Measurements from ENCODE around the gene DPH3. TPM values are rescaled to one million over a fixed set of nuclear protein-coding genes. Genes with fewer than 3 reads are reported as not detected.

Gene DPH3
- total and polyA plus RNA-seq, 2 of the 8 experiments (the other 6 are each of a cell fraction or from before 2014, with no cell fraction given): 9.8 to 40.1 TPM

- Histone ChIP-seq H3K79me2 (ENCODE audit: control insufficient read depth in 1 of 2, insufficient read depth in 2 of 2, low read length in 2 of 2) (no peaks in the 10 kb centered on the region), H3K18ac (ENCODE audit: extremely low read depth, low read length) (no peak overlapping the region; the same call in 1 of the 2 replicates), H3K23ac (ENCODE audit: insufficient read length) (no peak overlapping the region), H2BK15ac (ENCODE audit: low read length) (no peak overlapping the region), H3K23me2 (ENCODE audit: low read depth, low read length) (no peaks in the 10 kb centered on the region), H2BK5ac (ENCODE audit: low read depth, low read length) (no peak overlapping the region), H2AFZ (ENCODE audit: low read length) (no peak overlapping the region), H3K4me1 (replicated peaks in 1 of 4; ENCODE audit: control insufficient read depth in 3 of 4, insufficient read depth in 4 of 4, low read length in 3 of 4) (peaks cover 7 to 25% (median 21%) of the 10 kb centered on the region in 4 experiments; a peak in 6 of 7 replicates), H3K14ac (ENCODE audit: insufficient read length) (no peak overlapping the region), H3K56ac (replicated peaks; ENCODE audit: insufficient read length, low read depth, low read length) (no peak overlapping the region), H3K36me3 (ENCODE audit: control insufficient read depth in 2 of 4, insufficient read depth in 4 of 4, low read length in 3 of 4) (peaks cover 0 to 40% (median 12%) of the 10 kb centered on the region in 4 experiments; a peak in 5 of 8 replicates), H2AK5ac (ENCODE audit: low read depth, low read length) (no peak overlapping the region), H4K8ac (ENCODE audit: extremely low read depth, insufficient read depth, low read length) (no peak overlapping the region), H3K4ac (replicated peaks; ENCODE audit: insufficient read length, low read depth, low read length) (no peak overlapping the region), H2BK120ac (replicated peaks; ENCODE audit: low read depth, low read length) (no peak overlapping the region), H2BK20ac (ENCODE audit: low read length) (no peak overlapping the region), H3K79me1 (ENCODE audit: low read depth, low read length) (no peaks in the 10 kb centered on the region), H3K9me3 (ENCODE audit: insufficient read depth in 2 of 2, low read depth in 1 of 2, low read length in 1 of 2) (peaks cover 0 to 4% of the 10 kb centered on the region in 2 experiments; a peak in 1 of 4 replicates), H2BK12ac (ENCODE audit: low read depth, low read length) (no peak overlapping the region), H3K27me3 (replicated peaks in 1 of 4; ENCODE audit: control insufficient read depth in 3 of 4, extremely low read depth in 1 of 4, insufficient read depth in 3 of 4, low read length in 3 of 4) (no peaks in the 10 kb centered on the region), H4K91ac (replicated peaks; ENCODE audit: insufficient read length, low read length) (no peak overlapping the region), H4K5ac (ENCODE audit: insufficient read length, low read depth, low read length) (no peak overlapping the region), H4K20me1 (replicated peaks in 1 of 2; ENCODE audit: control insufficient read depth in 1 of 2, insufficient read depth in 2 of 2, low read length in 2 of 2) (no peaks in the 10 kb centered on the region), H3K9ac (replicated peaks in 1 of 4; ENCODE audit: extremely low read depth in 1 of 4, low read depth in 3 of 4, low read length in 3 of 4) (no peak overlapping the region), H3K4me3 (ENCODE audit: extremely low read depth in 1 of 4, insufficient read depth in 2 of 4, low read depth in 3 of 4, low read length in 4 of 4) (no peak overlapping the region), H3K27ac (ENCODE audit: low read depth, low read length) (no peak overlapping the region), H3K4me2 (ENCODE audit: insufficient read depth in 1 of 2, low read depth in 2 of 2, low read length in 2 of 2) (no peak overlapping the region)
- WGBS, 2 experiments (ENCODE audit: extremely low coverage in 1 of 2, insufficient coverage in 1 of 2, insufficient read length in 1 of 2, insufficient replicate concordance in 2 of 2, low coverage in 1 of 2, low lambda C conversion rate in 2 of 2, missing lambda C conversion rate in 1 of 2): 86% methylated on average over 3 of the region's 3 CpGs; no CpG with 5 or more reads in 1 of the 2 experiments
- no peak for FAIRE-seq
- ChIA-PET POLR2A (ENCODE audit: partially characterized antibody) (interaction anchor here (0.5 kb wide), 1 partner anchor 19 kb away, joined by 3 read pairs; no protein-coding TSS in a partner anchor), CTCF (ENCODE audit: partially characterized antibody) (interaction anchor here (4.4 kb wide), 1 partner anchor 20 kb away, joined by 19 read pairs; no protein-coding TSS in a partner anchor)
- no peak for DNase-seq (ENCODE audit: low read depth in 1 of 2, low spot score in 2 of 2)
- no peak for TF ChIP-seq TBP (IDR thresholded peaks at IDR 0.05; ENCODE audit: low read depth, low read length)
- no peak for TF ChIP-seq RAD21 (IDR thresholded peaks at IDR 0.05 in 1 of 2, conservative IDR thresholded peaks at IDR 0.05 in 1 of 2; ENCODE audit: low read depth in 2 of 2, low read length in 2 of 2)
- no peak for TF ChIP-seq CTBP2 (IDR thresholded peaks at IDR 0.05; ENCODE audit: borderline replicate concordance, insufficient read depth, insufficient read length, low read length)
- TF ChIP-seq PHF8 (conservative IDR thresholded peaks at IDR 0.05; ENCODE audit: low read depth, low read length): no peak
- TF ChIP-seq SAP30 (IDR thresholded peaks at IDR 0.05; ENCODE audit: insufficient read depth, insufficient replicate concordance, low read length): no peak
- TF ChIP-seq KDM1A (IDR thresholded peaks at IDR 0.05; ENCODE audit: borderline replicate concordance, low read length): no peak
Observed at GRCh38 chr3:16299746-16300145, 35.0 kb upstream of the DPH3 start.
